Ectodermal cell (in vitro differentiated cells): Measurements from ENCODE around the gene BACE1.
"Not testable (repeated sequence)": the region's sequence is repeated elsewhere in the genome, so short reads cannot be mapped to it uniquely, and the experiment has no call there.

Source experiments
- H3K27ac ChIP-seq: 2 replicates; pipeline ENCODE4 v1.7.0; 2013; ENCODE audit warnings: mild to moderate bottlenecking, low read depth, low read length; ENCODE audit not compliant: insufficient read depth, poor library complexity, severe bottlenecking
- H3K27me3 ChIP-seq: 2 replicates; pipeline ENCODE4 v1.7.0; 2013; ENCODE audit warnings: mild to moderate bottlenecking, low read length; ENCODE audit not compliant: insufficient read depth, control insufficient read depth, poor library complexity, severe bottlenecking
- H3K36me3 ChIP-seq: one replicate; pipeline ENCODE4 v1.7.0; 2013; ENCODE audit warnings: low read length; ENCODE audit not compliant: control insufficient read depth, insufficient read depth
- H3K4me1 ChIP-seq: one replicate; pipeline ENCODE4 v1.7.0; 2013; ENCODE audit warnings: low read length; ENCODE audit not compliant: control insufficient read depth, insufficient read depth
- H3K4me3 ChIP-seq: 2 replicates; pipeline ENCODE4 v1.7.0; 2013; ENCODE audit warnings: low read depth, low read length, control low read depth; ENCODE audit not compliant: insufficient read depth
- H3K9me3 ChIP-seq: 2 replicates; pipeline ENCODE4 v1.7.0; 2013; ENCODE audit warnings: mild to moderate bottlenecking, low read length, moderate library complexity; ENCODE audit not compliant: control insufficient read depth
- WGBS, 2 experiments: methylation state at CpG; one replicate each; pipeline ENCODE4 v1.1.7; 2013; ENCODE audit warnings: missing lambda C conversion rate in 2 of 2; 5-methylcytosine and 5-hydroxymethylcytosine counted together

BACE1 gene

GRCh38 chr11:117279711-117280376, 36.2 kb downstream of the BACE1 start:
- 90 to 96% methylated on average over 4 of the region's 4 CpGs for WGBS, 2 experiments
- Histone ChIP-seq H3K4me1 (peaks cover 5% of the 10 kb centered on the region), H3K27ac (no peak overlapping the region), H3K9me3 (no peaks in the 10 kb centered on the region), H3K36me3 (peaks cover 28% of the 10 kb centered on the region), H3K27me3 (no peaks in the 10 kb centered on the region), H3K4me3 (no peak overlapping the region)

GRCh38 chr11:117278347-117278746, 37.7 kb downstream of the BACE1 start:
- no peak overlapping the region for H3K4me3 ChIP-seq
- 90 to 95% methylated on average over 2 of the region's 2 CpGs for WGBS, 2 experiments
- H3K27ac ChIP-seq = no peak overlapping the region
- H3K27me3 ChIP-seq = no peaks in the 10 kb centered on the region
- H3K9me3 ChIP-seq = no peaks in the 10 kb centered on the region
- H3K36me3 ChIP-seq = peaks cover 18% of the 10 kb centered on the region
- peaks cover 5% of the 10 kb centered on the region for H3K4me1 ChIP-seq

GRCh38 chr11:117273550-117274289, 42.3 kb downstream of the BACE1 start:
- no peak overlapping the region for H3K27ac ChIP-seq
- H3K4me3 ChIP-seq = no peak overlapping the region
- H3K27me3 ChIP-seq = no peaks in the 10 kb centered on the region
- no peaks in the 10 kb centered on the region for H3K9me3 ChIP-seq
- WGBS, 2 experiments = 91 to 93% methylated on average over 9 of the region's 9 CpGs
- H3K36me3 ChIP-seq = no peaks in the 10 kb centered on the region
- peaks cover 4% of the 10 kb centered on the region for H3K4me1 ChIP-seq

DNA sequence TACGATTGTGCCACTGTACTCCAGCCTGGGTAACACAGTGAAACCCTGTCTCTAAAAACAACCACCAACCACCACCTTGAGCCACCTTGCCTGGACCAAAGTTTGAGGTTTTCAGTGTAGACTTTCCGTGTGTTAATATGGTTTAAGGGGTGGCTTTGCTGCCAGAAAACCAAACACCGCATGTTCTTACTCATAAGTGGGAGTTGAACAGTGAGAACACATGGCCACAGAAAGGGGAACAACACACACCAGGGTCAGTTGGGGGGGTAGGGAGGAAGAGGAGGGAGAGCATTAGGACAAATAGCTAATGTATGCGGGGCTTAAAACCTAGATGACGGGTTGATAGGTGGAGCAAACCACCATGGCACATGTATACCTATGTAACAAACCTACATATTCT, 43.9 kb downstream of the BACE1 start:
- not testable (repeated sequence) for H3K9me3 ChIP-seq, H3K27me3 ChIP-seq, H3K27ac ChIP-seq, H3K4me1 ChIP-seq, H3K36me3 ChIP-seq, H3K4me3 ChIP-seq
- 93 to 97% methylated on average over 5 of the region's 5 CpGs for WGBS, 2 experiments

GRCh38 chr11:117271208-117271607, 44.8 kb downstream of the BACE1 start:
- no peaks in the 10 kb centered on the region for H3K9me3 ChIP-seq
- no peak overlapping the region for H3K27ac ChIP-seq
- 93 to 95% methylated on average over 4 of the region's 4 CpGs for WGBS, 2 experiments
- H3K36me3 ChIP-seq = no peaks in the 10 kb centered on the region
- no peaks in the 10 kb centered on the region for H3K4me1 ChIP-seq
- no peak overlapping the region for H3K4me3 ChIP-seq
- H3K27me3 ChIP-seq = no peaks in the 10 kb centered on the region

- Histone ChIP-seq H3K36me3 (no peaks in the 10 kb centered on the region), H3K27me3 (no peaks in the 10 kb centered on the region), H3K4me3 (no peak overlapping the region), H3K27ac (no peak overlapping the region), H3K4me1 (no peaks in the 10 kb centered on the region), H3K9me3 (no peaks in the 10 kb centered on the region)
- 94 to 95% methylated on average over 2 of the region's 2 CpGs for whole genome bisulfite sequencing, 2 experiments
These were observed 46.2 kb downstream of the BACE1 start for GRCh38 chr11:117269856-117270255.

GRCh38 chr11:117265745-117266144, 50.3 kb downstream of the BACE1 start:
- no peaks in the 10 kb centered on the region for H3K4me1 ChIP-seq
- WGBS, 2 experiments = 92 to 100% methylated on average over 2 of the region's 2 CpGs
- no peaks in the 10 kb centered on the region for H3K36me3 ChIP-seq
- no peak overlapping the region for H3K4me3 ChIP-seq
- no peak overlapping the region for H3K27ac ChIP-seq
- no peaks in the 10 kb centered on the region for H3K9me3 ChIP-seq
- no peaks in the 10 kb centered on the region for H3K27me3 ChIP-seq

DNA sequence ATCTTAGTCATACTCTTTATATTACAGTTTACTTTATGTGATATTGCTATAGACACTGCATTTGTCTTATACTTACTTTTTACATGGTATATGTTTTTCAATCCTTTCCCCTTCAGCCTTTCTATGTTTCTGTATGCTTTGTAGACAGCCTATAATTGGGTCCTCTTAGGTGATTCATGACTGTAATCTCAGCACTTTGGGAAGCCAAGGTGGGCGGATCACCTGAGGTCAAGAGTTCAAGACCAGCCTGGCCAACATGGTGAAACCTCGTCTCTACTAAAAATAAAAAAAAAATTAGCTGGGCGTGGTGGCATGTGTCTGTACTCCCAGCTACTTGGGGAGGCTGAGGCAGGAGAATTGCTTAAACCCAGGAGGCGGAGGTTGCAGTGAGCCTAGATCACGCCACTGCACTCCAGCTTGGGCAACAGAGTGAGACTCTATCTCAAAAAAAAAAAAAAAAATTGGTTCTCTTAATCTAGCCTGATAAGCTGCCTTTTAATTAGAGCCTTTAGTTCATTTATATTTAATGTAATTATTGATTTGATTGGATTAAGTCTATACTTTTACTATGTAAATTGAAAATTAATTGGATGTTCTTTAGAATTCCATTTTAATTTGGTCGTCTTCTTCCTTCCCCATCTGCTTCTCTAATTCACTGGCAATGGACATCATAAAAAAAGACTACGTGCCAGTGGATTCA, 51.3 kb downstream of the BACE1 start:
- H3K27ac ChIP-seq, H3K4me1 ChIP-seq, H3K36me3 ChIP-seq, H3K4me3 ChIP-seq, H3K27me3 ChIP-seq, H3K9me3 ChIP-seq: not testable (repeated sequence)
- 92 to 95% methylated on average over 6 to 7 of the region's 7 CpGs for WGBS, 2 experiments

GRCh38 chr11:117259417-117259816, 56.6 kb downstream of the BACE1 start:
- no peak overlapping the region for H3K4me3 ChIP-seq
- no peaks in the 10 kb centered on the region for H3K4me1 ChIP-seq
- no peaks in the 10 kb centered on the region for H3K27me3 ChIP-seq
- H3K36me3 ChIP-seq = no peaks in the 10 kb centered on the region
- H3K9me3 ChIP-seq = no peaks in the 10 kb centered on the region
- 90 to 100% methylated on average over 1 of the region's 1 CpG for WGBS, 2 experiments
- no peak overlapping the region for H3K27ac ChIP-seq

DNA sequence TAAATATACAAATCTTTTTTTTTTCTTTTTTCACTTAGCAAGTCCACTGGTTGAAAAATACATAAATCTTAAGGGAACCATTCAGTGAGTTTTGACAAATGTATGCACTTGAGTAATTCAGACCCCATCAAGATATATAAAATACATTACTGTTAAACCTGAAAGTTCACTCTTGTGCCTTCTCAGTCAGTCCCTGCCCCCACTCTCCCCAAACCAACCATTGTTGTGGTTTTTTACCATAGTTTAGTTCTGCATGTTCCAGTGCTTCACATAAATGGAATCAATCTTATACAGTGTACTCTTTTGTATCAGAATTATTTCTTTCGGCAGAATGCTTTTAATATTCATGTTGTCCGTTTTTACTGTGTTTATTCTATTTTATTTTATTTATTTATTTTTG, 57.5 kb downstream of the BACE1 start:
- Histone ChIP-seq H3K4me1 (no peaks in the 10 kb centered on the region), H3K36me3 (no peaks in the 10 kb centered on the region), H3K27ac (no peak overlapping the region), H3K4me3 (no peak overlapping the region), H3K9me3 (no peaks in the 10 kb centered on the region), H3K27me3 (no peaks in the 10 kb centered on the region)
- 83% methylated on average over 1 of the region's 2 CpGs; no CpG with 5 or more reads in 1 of the 2 experiments for WGBS, 2 experiments
